HEK293 (cell line): ENCODE results near the gene HDAC7.

Source experiments
- CTCF ChIA-PET: fragments of 350-600 bp; formaldehyde crosslinking; extraction: SDS; loops from one replicate; lab custom pipeline; 2021; ENCODE audit warnings: antibody characterized with exemption; lab: Yijun Ruan, JAX
- POLR2A ChIA-PET: fragments of 300-600 bp; formaldehyde crosslinking; extraction: SDS; loops from one replicate; lab custom pipeline; 2020; ENCODE audit warnings: antibody characterized with exemption, inconsistent platforms; lab: Yijun Ruan, JAX
- H3K27ac ChIP-seq: fragments of 200-500 bp; sonication (Bioruptor generic); 2 replicates; pipeline ENCODE4 v1.5.1; 2014; ENCODE audit warnings: low read depth, low read length, control low read depth, inconsistent platforms; ENCODE audit errors: extremely low read depth
- H3K36me3 ChIP-seq, 2 experiments: fragments of 200-500 bp in 1 of 2; sonication (Bioruptor generic) in 1 of 2; 1 replicate in 1 of 2; 2 replicates in 1 of 2; pipeline ENCODE4 v1.5.1; 2014 to 2017; ENCODE audit warnings: inconsistent platforms in 2 of 2, low read length in 2 of 2; ENCODE audit not compliant: control insufficient read depth in 2 of 2, insufficient read depth in 1 of 2
- H3K4me1 ChIP-seq: fragments of 200-500 bp; sonication (Bioruptor generic); 2 replicates; pipeline ENCODE4 v1.5.1; 2014; ENCODE audit warnings: mild to moderate bottlenecking, low read length, inconsistent platforms; ENCODE audit not compliant: control insufficient read depth, insufficient read depth
- H3K4me3 ChIP-seq: 2 replicates; pipeline ENCODE4 v1.5.1; 2011; ENCODE audit warnings: low read depth, mild to moderate bottlenecking, control low read depth, low read length, moderate library complexity
- H3K9me3 ChIP-seq: fragments of 200-500 bp; sonication (Bioruptor generic); 2 replicates; pipeline ENCODE4 v1.5.1; 2014; ENCODE audit warnings: low read depth, low read length, inconsistent platforms; ENCODE audit not compliant: control insufficient read depth, insufficient read depth
- BCL11A ChIP-seq: fragments of 450-650 bp; formaldehyde crosslinking; IDR thresholded peaks from 2 replicates; pipeline ENCODE4 v1.5.1; 2016; ENCODE audit warnings: low read depth, missing biosample characterization, missing genetic modification characterization
- KLF8 ChIP-seq: fragments of 450-650 bp; formaldehyde crosslinking; IDR thresholded peaks from 2 replicates; pipeline ENCODE4 v1.5.1; 2016; ENCODE audit warnings: missing biosample characterization, missing genetic modification characterization
- KLF9 ChIP-seq: fragments of 450-650 bp; formaldehyde crosslinking; IDR thresholded peaks from 2 replicates; pipeline ENCODE4 v1.5.1; 2016; ENCODE audit warnings: missing biosample characterization, missing genetic modification characterization, low read depth
- REPIN1 ChIP-seq: fragments of 450-650 bp; formaldehyde crosslinking; IDR thresholded peaks from 2 replicates; pipeline ENCODE4 v1.5.1; 2017; ENCODE audit warnings: missing biosample characterization, missing genetic modification characterization, low read depth
- SCRT2 ChIP-seq: fragments of 450-650 bp; formaldehyde crosslinking; IDR thresholded peaks from 2 replicates; pipeline ENCODE4 v1.5.1; 2016; ENCODE audit warnings: missing biosample characterization, missing genetic modification characterization
- SETDB1 ChIP-seq: IDR thresholded peaks from one replicate; pipeline ENCODE4 v1.6.1; 2017; ENCODE audit warnings: mild to moderate bottlenecking, low read length, moderate library complexity, mixed read lengths; ENCODE audit not compliant: insufficient read length
- SP2 ChIP-seq: fragments of 450-650 bp; formaldehyde crosslinking; IDR thresholded peaks from 2 replicates; pipeline ENCODE4 v1.5.1; 2016; ENCODE audit warnings: missing biosample characterization, missing genetic modification characterization
- ZBTB20 ChIP-seq: fragments of 450-650 bp; formaldehyde crosslinking; IDR thresholded peaks from 2 replicates; pipeline ENCODE4 v1.5.1; 2016; ENCODE audit warnings: missing biosample characterization, missing genetic modification characterization
- ZBTB44 ChIP-seq: fragments of 450-650 bp; IDR thresholded peaks from 2 replicates; pipeline ENCODE4 v1.5.1; 2018; ENCODE audit warnings: missing biosample characterization, mild to moderate bottlenecking, missing genetic modification characterization
- ZFHX2 ChIP-seq: fragments of 450-650 bp; formaldehyde crosslinking; conservative IDR thresholded peaks from 2 replicates; pipeline ENCODE4 v1.5.1; 2016; ENCODE audit warnings: missing biosample characterization, missing genetic modification characterization
- ZNF174 ChIP-seq: fragments of 450-650 bp; formaldehyde crosslinking; IDR thresholded peaks from 2 replicates; pipeline ENCODE4 v1.5.0; 2017; ENCODE audit warnings: missing biosample characterization, mild to moderate bottlenecking, missing genetic modification characterization
- ZNF18 ChIP-seq: fragments of 450-650 bp; formaldehyde crosslinking; IDR thresholded peaks from 2 replicates; pipeline ENCODE4 v1.5.1; 2016; ENCODE audit warnings: missing biosample characterization, missing genetic modification characterization
- ZNF202 ChIP-seq: fragments of 450-650 bp; formaldehyde crosslinking; IDR thresholded peaks from 2 replicates; pipeline ENCODE4 v1.5.1; 2016; ENCODE audit warnings: missing biosample characterization, missing genetic modification characterization, borderline replicate concordance
- ZNF335 ChIP-seq: fragments of 450-650 bp; formaldehyde crosslinking; conservative IDR thresholded peaks from 2 replicates; pipeline ENCODE4 v1.5.1; 2016; ENCODE audit warnings: missing biosample characterization, missing genetic modification characterization
- ZNF366 ChIP-seq: fragments of 450-650 bp; formaldehyde crosslinking; conservative IDR thresholded peaks from 2 replicates; pipeline ENCODE4 v1.5.1; 2016; ENCODE audit warnings: missing biosample characterization, missing genetic modification characterization
- ZNF416 ChIP-seq: fragments of 450-650 bp; formaldehyde crosslinking; IDR thresholded peaks from 2 replicates; pipeline ENCODE4 v1.5.1; 2016; ENCODE audit warnings: missing biosample characterization, missing genetic modification characterization
- ZNF423 ChIP-seq: fragments of 450-650 bp; formaldehyde crosslinking; IDR thresholded peaks from 2 replicates; pipeline ENCODE4 v1.5.1; 2016; ENCODE audit warnings: missing biosample characterization, missing genetic modification characterization
- ZNF513 ChIP-seq: fragments of 450-650 bp; IDR thresholded peaks from 2 replicates; pipeline ENCODE4 v1.5.1; 2018; ENCODE audit warnings: missing biosample characterization, missing genetic modification characterization
- ZNF529 ChIP-seq: fragments of 450-650 bp; formaldehyde crosslinking; IDR thresholded peaks from 2 replicates; pipeline ENCODE4 v1.5.1; 2017; ENCODE audit warnings: missing genetic modification characterization, missing biosample characterization; ENCODE audit not compliant: insufficient replicate concordance
- ZNF571 ChIP-seq: fragments of 450-650 bp; formaldehyde crosslinking; IDR thresholded peaks from 2 replicates; pipeline ENCODE4 v1.5.0; 2017; ENCODE audit warnings: missing biosample characterization, missing genetic modification characterization
- ZNF596 ChIP-seq: fragments of 450-650 bp; IDR thresholded peaks from 2 replicates; pipeline ENCODE4 v1.5.0; 2018; ENCODE audit warnings: missing biosample characterization, mild to moderate bottlenecking, missing genetic modification characterization, moderate library complexity
- ZNF660 ChIP-seq: fragments of 450-650 bp; IDR thresholded peaks from 2 replicates; pipeline ENCODE4 v1.5.1; 2018; ENCODE audit warnings: missing biosample characterization, mild to moderate bottlenecking, missing genetic modification characterization
- ZNF692 ChIP-seq: fragments of 450-650 bp; formaldehyde crosslinking; IDR thresholded peaks from 2 replicates; pipeline ENCODE4 v1.5.1; 2016; ENCODE audit warnings: missing biosample characterization, missing genetic modification characterization
- TF ChIP-seq, protein P1 (sequence below): fragments of 450-650 bp; formaldehyde crosslinking; IDR thresholded peaks from 2 replicates; pipeline ENCODE4 v1.5.1; 2016; ENCODE audit warnings: missing biosample characterization, missing genetic modification characterization, borderline replicate concordance
- TF ChIP-seq, protein P2 (sequence below): fragments of 450-650 bp; formaldehyde crosslinking; optimal IDR thresholded peaks from 2 replicates; pipeline ENCODE3; 2016; ENCODE audit warnings: missing biosample characterization, mild to moderate bottlenecking, missing genetic modification characterization

The HDAC7 gene

GRCh38 chr12:47819138-47819895 lies 386 bp downstream of the HDAC7 start (continued):
- TF ChIP-seq, protein P1, sequence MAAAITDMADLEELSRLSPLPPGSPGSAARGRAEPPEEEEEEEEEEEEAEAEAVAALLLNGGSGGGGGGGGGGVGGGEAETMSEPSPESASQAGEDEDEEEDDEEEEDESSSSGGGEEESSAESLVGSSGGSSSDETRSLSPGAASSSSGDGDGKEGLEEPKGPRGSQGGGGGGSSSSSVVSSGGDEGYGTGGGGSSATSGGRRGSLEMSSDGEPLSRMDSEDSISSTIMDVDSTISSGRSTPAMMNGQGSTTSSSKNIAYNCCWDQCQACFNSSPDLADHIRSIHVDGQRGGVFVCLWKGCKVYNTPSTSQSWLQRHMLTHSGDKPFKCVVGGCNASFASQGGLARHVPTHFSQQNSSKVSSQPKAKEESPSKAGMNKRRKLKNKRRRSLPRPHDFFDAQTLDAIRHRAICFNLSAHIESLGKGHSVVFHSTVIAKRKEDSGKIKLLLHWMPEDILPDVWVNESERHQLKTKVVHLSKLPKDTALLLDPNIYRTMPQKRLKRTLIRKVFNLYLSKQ (tag by site-specific recombination): no peak
- TF ChIP-seq ZNF423 (tag by site-specific recombination) (no peak), KLF9 (tag by site-specific recombination) (peak; percentile 37; the same call in 1 of the 2 replicates), ZNF335 (tag by site-specific recombination) (0 out of 2 replicates have a peak, but pooled peaks have one; percentile 13), KLF8 (tag by site-specific recombination) (0 out of 2 replicates have a peak, but pooled peaks have one; percentile 10), ZNF692 (peak; percentile 52), ZBTB20 (tag by site-specific recombination) (peak; percentile 66; the same call in 1 of the 2 replicates), ZFHX2 (peak; percentile 28), ZNF529 (tag by site-specific recombination) (no peak), BCL11A (0 out of 2 replicates have a peak, but pooled peaks have one; percentile 31)
- TF ChIP-seq, protein P2, sequence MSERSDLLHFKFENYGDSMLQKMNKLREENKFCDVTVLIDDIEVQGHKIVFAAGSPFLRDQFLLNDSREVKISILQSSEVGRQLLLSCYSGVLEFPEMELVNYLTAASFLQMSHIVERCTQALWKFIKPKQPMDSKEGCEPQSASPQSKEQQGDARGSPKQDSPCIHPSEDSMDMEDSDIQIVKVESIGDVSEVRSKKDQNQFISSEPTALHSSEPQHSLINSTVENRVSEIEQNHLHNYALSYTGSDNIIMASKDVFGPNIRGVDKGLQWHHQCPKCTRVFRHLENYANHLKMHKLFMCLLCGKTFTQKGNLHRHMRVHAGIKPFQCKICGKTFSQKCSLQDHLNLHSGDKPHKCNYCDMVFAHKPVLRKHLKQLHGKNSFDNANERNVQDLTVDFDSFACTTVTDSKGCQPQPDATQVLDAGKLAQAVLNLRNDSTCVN (tag by site-specific recombination): peak; percentile 26

DNA sequence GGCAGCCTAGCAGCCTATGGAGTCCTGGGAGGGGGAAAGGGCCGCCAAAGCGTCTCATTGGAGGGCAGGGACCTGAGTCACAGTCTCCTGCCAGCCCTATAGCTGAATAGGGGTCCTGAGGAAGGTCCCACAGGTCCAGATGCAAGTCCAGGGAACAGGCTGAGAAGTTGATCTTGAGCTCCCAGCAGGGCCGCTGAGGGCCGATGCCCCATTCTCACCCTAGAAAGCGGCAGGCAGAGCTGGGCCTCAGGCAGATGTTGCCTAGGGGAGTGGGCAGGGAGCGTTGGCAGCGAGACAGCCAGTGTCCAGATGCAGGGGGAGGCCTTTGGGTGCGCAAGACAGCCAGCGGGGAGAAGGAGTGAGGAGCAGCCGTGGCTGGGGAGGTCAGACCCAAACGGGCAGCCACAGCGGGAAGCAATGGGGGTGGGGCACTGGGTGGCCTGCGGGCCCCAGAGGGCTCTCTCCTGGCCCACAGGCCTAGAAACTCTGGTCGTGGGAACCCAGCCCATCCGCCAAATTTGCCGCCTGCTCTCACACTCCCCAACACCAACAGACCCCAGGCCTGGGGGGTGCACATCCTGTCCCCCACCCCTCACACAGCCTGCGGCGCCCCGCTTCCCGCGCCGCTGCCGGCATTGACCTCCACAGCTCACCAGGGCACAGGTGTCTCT lies 1.1 kb downstream of the HDAC7 start:
- POLR2A ChIA-PET: interaction anchor here (0.8 to 2.6 kb wide), 4 partner anchors 10 to 17 kb away, joined by 3 to 15 read pairs (median 5); no protein-coding TSS in a partner anchor
- no peak; the same call in 1 of the 2 replicates for TF ChIP-seq SCRT2
- no peak for TF ChIP-seq SETDB1
- TF ChIP-seq ZNF416 (tag by site-specific recombination): no peak
- no peak for TF ChIP-seq SP2
- no peak for TF ChIP-seq ZNF660
- TF ChIP-seq ZNF513 (tag by site-specific recombination): no peak
- TF ChIP-seq ZNF18 (tag by site-specific recombination): no peak
- no peak for TF ChIP-seq ZNF596 (tag by site-specific recombination)
- no peak for TF ChIP-seq ZNF366 (tag by site-specific recombination)
- TF ChIP-seq ZNF571 (tag by site-specific recombination): no peak
- no peak; the same call in 1 of the 2 replicates for TF ChIP-seq ZNF202 (tag by site-specific recombination)
- no peak for TF ChIP-seq REPIN1 (tag by site-specific recombination)
- no peak for TF ChIP-seq ZBTB44 (tag by site-specific recombination)
- no peak for TF ChIP-seq ZNF174 (tag by site-specific recombination)

More for the DNA sequence above, 1.1 kb downstream of the HDAC7 start:
- peak overlapping the region; percentile 89; the same call in 1 of the 2 replicates for H3K27ac ChIP-seq
- peak overlapping the region; percentile 67 for H3K4me3 ChIP-seq
- peaks cover 6% of the 10 kb centered on the region for H3K4me1 ChIP-seq
- H3K9me3 ChIP-seq: no peaks in the 10 kb centered on the region
- CTCF ChIA-PET: interaction anchor here (0.7 to 7.3 kb wide), 11 partner anchors 9 to 103 kb away, joined by 3 to 91 read pairs (median 4); no protein-coding TSS in a partner anchor
- peaks cover 0 to 7% of the 10 kb centered on the region in 2 experiments; a peak in 1 of 3 replicates for H3K36me3 ChIP-seq
